SW 1271 (cell line): Measurements from ENCODE around the gene GNS.
"Not testable (repeated sequence)": the region's sequence is repeated elsewhere in the genome, so short reads cannot be mapped to it uniquely, and the experiment has no call there.

Source experiments
- DNase-seq, 2 experiments: peaks; one replicate each; lab custom pipeline; 2025; lab: John Stamatoyannopoulos, UW

GNS gene

DNA sequence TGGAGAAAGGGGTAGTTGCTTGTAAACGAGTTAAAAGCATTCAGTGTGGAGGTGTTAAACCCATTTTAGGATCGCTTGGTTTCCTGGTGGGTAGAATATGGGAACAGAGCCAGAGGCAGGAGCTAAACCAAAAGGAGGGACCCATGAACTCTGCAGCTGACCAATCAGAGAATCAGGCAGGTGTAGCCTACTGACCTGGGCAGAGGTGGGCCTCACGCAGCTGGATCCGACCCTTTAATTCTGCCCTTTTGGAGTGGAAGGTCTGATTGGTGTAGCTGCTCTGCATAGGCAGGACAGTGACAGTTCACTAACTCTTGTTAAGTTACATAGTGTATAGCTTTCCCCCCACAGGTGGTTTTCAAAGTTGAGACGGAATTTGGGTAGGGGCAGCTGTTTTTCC lies 63.7 kb downstream of the GNS start:
- DNase-seq, result no peak

DNA sequence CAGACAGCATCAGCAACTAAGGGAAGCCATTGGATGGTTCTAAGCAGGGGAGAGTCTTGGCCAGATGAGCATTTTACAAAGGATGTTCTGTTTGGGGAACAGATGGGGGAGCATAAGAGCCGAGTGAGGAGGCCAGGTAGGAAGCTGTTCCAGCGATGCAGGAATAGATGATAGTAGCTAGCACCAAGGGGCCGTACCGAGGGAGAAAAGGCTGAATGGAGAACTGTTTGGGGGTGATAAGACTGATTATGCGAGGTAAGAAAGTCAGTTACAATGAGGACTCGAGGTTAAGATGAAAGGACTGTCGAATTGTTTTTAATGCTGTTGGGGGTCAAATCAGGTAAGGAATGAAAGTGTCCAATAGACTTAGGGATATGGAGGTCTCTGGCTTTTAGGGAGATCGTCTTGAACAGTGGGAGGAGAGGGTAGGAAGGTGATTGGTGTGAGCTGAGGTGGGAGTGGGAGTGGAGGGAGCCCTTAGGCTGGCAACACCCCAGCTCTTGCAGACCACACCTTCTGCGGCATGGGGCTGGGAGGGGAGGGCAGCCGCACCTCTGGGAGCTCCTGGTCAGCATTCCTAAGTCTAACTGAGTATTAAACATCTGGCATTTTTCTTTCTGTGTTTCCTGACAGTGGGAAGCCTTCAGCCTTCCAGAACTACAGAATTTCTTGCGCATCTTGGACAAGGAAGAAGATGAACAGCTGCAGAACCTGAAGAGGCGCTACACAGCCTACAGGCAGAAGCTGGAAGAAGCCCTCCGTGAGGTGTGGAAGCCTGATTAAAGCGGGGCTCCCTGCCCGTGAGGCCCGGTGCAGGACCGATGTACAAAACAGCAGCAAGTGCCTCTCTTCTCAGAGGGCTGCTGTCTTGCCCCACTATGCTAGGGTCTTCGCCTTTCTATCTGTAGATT lies 64.8 kb downstream of the GNS start:
- DNase-seq, result no peak

DNA sequence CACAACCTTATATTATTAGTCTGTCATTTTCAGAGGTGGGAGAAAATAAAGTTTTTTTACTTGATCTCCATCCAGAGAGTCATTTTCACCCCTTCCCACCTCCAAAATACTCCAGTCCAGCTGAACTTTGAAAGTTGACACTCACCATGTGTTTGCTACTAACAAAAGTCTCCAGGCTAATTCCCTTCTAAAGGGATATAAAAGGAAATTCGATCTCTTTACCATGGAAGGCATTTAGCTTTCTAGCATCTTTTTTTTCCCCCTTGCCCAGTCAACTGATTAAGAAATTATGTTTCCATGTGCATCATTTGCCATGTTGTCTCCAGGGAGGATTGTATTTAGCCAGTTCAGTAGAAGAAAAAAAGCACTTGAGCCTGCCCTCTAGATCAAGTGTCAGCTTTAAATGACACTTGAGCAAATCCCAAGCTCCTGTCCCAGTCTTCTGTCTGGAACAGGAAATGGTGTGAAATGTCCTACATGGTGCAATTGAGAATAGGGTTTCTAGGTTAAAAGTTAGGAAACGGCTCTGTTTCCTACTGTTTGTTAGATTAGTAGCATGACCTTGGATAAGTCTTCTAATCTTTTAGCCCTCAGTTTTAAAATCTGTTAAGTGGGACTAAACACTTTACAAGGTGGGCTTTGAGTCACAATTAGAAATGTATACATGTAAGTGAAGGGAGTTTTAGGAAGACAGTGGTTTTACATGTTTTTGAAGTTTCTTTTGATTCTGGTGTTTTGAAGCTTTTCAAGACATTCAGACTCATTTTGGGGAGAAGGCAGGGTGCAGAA lies 67.2 kb downstream of the GNS start:
- DNase-seq, result no peak

DNA sequence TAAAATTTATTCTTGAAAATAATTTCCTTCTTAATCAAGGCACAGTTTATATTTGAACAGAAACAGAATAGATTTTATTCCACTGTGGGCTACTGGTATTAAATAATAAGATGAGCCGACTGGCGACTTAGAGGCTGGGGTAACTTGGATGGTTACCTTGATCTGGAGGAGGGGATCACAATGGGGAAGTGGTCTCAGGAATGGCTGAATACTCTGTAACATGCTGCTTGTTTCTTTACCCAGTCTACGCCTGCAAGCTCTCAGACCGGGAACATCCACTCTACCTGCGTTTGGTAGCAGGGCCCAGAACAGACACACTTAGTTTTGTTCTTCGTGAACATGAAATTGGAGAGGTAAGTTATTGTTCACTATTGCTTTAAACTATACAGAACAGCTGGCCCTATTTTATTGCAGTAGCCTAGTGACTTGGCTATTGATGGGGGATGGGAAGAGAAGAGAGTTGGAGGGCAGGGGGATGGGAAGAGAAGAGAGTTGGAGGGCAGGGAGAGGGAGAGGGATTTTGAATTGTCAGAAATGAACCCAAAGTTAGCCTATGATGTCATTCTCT lies 67.9 kb downstream of the GNS start:
- no peak for DNase-seq

DNA sequence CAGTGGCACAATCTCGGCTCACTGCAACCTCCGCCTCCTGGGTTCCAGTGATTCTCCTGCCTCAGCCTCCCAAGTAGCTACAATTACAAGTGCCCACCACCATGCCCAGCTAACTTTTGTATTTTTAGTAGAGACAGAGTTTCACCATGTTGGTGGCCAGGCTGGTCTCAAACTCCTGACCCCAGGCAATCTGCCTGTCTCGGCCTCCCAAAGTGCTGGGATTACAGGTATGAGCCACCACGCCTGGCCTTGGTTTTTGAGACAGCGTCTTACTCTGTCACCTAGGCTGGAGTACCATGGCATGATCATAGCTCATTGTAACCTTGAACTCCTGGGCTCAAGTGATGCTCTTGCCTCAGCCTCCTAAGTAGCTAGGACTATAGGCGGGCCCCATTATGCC lies 69.0 kb downstream of the GNS start:
- not testable (repeated sequence) for DNase-seq

DNA sequence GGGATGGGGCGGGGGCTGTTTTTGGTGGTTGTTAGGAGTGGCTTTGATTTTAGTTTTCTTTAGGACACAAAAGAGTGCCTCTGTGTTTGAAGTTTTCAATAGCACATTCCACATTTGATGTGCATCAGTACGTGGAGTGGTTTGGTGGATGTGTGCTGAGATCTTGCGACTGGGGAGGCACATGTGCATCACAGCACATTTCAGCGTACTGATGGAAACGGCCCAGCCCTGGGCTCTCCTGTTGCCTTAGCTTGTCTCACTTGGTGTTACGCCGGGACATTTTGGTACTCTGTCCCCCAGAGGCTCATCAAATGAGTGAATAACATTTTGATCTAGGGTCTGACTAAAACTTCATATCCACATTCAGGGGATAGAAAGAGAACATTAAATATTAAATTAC lies 70.5 kb downstream of the GNS start:
- no peak for DNase-seq

DNA sequence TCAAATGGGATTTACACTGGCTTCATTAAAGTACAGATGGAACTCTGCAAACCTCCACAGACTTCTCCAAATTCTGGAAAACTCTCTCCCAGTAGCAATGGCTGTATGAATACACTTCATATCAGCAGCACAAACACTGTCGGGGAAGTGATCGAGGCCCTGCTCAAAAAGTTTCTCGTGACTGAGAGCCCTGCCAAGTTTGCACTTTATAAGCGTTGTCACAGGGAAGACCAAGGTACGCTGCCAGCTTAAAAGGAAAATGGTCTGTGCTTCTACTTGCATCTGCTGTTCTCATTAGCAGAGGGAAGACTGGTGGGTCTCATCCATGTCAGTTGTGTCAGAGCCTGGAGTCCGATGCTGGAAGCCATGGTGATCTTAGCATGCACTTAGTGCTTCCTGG lies 71.0 kb downstream of the GNS start:
- DNase-seq, result no peak

DNA sequence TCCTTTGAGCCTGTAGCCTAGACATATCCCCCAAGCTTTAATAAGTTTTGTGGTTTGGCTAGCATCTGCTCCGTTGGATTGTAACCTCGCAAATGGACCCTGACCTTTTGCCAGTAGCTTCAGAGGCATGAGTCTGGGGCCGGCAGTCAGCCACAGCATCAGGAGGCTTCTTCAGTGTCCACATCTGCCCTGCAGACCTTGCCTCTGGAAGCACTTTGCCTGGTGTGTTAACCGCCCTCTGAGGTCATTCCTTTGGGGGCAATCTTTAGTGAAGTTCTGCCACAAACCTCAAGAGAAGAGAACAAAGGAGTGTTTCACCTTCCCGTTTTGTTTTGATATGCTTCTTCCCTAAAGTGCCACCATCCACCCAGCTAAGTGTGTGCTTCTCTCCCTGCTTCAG lies 71.4 kb downstream of the GNS start:
- no peak for DNase-seq

DNA sequence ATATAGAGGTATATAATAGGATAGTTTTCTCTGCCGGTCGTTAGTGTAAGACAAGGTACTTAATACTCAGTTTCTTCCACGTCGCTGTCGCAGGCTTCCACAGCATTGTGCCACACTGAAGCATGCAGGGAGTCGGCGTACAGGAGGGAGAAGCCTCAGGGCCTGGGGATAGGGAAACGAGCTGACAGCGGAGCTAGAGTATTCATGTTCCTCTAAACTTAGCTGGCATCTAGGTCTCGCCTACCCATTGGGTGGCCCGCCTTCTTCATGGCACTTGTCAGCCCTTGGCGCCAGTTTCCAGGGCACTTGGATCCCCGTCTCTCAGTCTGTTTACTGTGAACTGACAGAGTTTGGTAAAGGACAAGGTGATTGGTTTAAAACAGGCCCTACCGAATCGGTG lies 73.6 kb downstream of the GNS start:
- DNase-seq, result no peak

DNA sequence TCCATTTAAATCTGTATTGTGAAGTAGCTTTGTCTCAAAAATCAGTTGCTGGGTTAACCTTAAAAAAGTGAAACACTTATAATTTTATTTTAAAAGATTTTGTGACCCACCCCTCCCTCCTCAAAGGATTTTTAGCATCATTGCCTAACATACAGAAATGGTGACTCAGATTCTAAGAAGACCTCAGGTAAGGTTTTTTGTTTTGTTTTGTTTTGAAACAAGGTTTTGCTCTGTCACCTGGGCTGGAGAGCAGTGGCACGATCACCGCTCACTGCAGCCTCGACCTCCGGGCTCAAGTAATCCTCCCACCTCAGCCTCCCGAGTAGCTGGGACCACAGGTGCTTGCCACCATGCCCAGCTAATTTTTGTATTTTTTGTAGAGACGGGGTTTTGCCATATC lies 74.2 kb downstream of the GNS start:
- DNase-seq, result no peak

DNA sequence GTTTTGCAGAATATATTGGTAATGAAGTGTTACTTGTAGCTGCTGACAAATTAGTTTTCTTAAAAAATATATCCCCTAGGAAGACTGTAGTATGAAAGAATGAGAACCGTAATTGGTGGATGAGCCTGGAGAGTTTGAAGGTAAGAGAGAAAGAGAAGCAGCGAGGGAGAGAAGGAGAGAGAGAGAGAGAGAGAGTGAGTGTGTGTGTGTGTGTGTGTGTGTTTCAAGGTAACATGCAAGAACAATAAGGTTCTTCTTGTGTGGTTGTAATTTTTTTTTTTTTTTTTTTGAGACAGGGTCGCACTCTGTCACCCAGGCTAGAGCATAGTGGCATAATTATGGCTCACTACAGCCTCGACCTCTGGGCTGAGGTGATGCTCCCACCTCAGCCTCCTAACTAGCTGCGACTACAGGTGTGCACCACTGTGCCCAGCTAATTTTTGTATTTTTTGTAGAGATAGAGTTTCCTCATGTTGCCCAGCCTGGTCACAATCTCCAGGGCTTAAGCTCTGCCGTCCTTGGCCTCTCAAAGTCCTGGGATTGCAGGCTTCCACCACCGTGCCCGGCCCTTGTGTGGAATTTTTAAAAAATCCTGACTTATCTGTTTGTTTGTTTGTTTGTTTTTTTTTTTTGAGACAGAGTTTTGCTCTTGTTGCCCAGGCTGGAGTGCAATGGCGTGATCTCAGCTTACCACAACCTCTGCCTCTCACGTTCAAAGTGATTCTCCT lies 75.2 kb downstream of the GNS start:
- no peak for DNase-seq

DNA sequence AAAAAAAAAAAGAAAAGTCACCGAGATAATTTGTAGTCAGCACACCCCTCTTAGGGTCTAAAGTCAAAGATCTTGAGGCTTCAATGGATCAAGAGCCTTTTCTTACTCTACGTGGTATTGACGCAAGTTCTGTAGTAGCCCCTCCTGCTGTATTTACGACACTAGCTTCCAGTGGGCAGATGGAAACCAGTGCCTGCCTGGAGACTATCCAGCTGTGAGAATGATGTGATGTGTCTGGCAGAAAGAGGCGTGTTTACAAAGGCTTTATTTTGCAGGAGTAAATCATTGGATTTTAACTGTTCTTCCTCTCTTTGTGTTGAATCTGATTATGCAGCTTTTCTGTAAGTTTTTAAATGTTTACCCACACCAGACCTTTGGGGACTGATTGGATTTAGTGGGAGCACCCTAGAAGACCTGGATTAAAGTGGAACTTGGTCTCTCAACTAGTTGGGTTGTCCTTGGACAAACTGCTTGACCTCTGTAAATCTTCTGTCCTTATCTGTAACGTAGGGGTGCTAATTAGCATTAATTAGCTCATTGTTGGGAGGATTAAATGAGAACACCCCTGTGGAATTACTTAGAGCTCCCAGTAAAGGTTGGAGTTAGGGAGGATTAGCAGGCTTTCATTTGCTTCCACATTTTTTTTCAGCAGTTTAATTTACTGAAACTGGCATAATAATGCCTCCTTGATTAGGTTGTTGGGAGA lies 76.5 kb downstream of the GNS start:
- DNase-seq, result no peak

DNA sequence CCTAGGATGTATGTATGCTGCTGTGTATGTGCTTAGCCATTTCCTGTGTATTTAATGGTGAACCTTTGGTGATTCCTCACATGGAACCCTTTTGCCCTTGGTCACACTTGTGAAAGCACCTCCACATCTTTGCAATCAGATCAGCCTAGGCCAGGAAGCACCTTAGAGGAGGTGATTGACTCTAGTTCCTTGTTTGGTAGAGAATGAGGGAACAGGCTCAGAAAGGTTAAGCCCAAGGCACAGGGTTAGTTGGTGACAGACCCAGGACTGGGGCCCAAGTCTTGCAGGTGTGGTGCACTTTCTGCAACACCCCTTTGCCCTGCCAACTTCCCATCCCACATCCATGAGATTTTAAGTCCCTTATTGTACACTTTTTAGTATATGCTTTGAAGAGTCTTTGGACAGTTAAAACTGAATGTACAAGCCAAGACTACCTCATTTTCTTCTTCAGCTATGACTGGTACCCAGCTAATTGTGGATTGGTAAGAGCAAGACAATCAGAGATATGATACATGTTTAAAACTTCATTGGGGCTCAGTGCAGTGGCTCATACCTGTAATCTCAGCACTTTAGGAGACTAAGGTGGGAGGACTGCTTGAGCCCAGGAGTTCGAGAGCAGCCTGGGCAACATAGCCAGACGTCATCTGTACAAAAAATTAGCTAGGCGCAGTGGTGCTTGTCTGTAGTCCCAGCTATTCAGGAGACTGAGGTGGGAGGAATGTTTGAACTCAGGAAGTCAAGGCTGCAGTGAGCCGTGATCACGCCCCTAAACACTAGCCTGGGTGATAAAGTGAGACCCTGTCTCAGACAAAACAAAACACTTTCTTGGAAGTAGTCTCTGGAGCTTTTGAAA lies 77.8 kb downstream of the GNS start:
- DNase-seq, result no peak

DNA sequence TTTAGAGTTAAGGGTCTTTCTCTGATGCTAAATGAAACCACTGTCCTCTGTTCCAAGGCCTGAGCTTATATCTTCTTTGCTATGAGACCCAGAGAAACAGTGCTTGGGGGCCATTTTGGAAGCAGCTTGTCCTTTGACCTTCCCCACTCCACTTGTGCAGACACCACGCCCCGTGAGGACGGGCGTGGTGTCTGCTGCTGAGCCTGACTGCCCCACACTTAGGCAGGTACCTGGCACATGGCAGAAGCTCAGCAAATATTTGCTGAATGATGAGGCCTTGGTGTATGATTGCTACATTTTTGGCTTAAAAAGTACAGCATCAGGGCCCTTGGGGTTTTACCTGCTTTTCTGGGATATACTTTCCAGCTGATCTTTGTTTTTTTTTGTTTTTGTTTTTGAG lies 79.0 kb downstream of the GNS start:
- DNase-seq, result peak in 1 of 2 experiments; percentile 26

DNA sequence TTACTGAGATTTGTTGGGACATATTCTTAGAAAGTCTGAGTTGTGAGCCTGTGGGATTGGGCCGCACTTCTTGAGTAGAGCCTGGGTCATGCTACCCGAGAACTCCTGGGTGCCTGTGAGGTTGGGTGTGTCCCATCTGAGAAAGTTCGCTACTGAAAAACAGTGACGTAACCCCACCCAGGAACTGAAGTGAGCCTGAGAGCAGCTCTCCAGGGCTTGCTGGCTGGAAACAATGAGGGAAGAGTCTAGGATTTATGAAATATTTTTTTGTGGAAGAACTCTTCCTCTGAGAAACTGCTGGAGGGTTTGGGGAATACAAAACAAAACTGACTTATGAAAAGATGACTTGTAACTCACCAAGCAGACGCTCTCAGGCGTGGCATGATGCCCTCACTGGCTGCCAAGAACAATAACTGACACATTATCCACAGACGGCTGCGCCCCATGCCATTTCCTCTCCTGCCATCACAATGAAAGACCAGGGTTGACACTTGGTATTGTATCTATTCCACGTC lies 79.7 kb downstream of the GNS start:
- peak; percentile 54 to 78 for DNase-seq

DNA sequence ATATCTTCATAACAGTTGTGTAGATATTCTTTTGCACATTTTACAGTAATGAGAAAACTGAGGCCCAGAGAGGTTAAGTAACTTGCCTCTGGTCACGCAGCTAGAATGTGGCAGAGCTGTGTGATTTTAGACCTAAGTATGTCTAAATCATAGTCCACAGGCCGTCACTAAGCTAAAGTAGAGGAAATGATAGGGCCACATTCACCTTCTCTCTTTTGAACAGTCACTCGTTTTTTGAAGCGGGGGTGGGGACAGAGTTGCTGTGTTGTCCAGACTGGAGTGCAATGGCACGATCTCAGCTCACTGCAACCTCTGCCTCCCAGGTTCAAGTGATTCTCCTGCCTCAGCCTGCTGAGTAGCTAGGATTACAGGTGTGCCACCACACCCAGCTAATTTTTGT lies 80.4 kb downstream of the GNS start:
- DNase-seq, result no peak

DNA sequence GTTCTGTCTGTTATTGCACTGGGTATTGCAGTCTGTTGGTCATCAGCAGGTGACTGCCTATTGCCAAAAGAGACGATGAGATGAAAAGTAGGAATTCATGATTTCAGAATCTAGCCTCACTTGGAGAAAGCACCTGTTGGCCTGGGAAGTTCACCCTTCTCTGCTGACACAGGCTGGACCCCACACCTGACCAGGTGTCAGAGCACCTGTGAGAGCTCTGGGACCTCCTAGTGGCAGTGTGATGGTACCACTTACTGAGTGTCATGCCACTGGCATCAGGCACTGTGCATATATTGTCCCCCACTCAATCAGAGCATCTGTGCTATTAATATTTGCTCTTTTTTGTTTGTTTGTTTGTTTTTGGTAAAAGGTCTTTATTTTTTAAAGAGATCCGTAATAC lies 81.0 kb downstream of the GNS start:
- no peak for DNase-seq

DNA sequence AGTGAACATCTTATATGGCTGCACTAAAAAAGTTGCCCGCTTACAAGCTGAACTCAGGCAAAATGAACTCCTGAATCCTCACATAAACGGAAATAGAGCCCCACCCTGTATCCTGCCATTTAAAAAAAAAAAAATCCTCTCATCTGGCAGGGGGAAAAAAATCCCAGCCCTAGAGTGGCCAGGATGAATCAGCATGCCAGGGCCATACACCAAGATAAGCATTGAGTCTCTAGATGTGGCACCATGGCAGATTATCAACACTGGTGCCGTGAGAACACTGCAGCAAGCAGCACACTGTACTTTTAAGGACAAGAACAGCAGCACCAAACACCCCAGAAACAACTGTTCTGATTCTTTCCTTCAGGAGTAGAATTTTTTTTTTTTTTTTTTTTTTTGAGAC lies 83.4 kb downstream of the GNS start:
- DNase-seq, result peak; percentile 31 to 85

DNA sequence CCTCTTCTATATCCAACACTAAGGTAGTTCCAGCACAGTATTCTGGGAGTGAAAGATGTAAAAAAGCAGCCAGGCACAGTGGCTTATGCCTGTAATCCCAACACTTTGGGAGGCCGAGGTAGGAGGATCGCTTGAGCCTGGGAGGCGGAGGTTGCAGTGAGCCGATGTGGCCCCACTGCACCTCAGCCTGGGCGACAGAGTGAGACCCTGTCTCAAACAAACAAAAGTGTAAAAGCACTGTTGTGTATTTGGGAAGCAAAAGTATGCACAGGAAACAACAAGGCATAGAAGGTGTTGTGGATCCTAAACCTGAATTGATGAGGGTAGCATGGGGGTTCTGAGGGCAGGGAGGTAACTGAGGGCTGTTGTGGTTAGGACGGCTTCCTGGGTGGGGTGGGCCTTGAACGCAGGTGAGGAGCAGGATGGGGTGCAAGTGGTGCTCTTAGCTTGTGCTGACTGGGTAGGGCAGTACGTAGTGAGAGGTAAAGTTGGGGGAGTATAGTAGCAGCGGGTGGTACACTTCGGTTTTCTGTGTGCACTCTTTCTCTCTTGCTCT lies 84.8 kb downstream of the GNS start:
- no peak for DNase-seq

DNA sequence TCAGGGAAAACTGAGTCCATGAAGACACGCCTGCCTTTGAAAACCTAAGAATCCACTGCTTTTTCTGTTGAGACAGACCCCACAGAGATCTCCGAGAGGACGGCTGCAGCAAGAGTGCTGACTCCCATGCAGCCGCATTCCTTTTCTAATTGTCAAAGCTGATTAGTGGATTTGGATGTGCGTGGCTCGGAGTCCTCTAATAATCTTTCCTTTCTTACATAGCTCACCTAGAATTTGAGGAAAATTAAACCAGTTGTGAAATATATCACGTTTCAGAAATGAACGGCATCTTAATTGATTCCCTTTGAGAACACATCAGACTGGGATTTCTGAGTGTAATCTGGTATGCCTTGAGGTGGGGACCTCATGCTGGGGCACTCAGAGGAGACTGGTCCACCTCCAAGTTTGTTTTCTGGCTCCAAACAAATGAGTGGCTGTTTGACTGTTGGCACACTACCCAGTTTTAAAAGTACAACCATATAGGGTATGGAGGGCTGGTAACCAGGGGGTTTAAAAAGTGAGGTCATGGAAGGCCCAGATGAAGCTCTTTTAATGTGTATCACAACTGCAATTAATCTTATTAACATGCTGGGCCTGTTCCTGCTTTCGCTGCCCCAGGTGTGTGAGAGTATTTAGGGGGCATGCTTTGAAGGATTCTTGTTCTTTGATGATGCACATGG lies 85.6 kb downstream of the GNS start:
- no peak for DNase-seq
